HG02884 (cell line): ENCODE measurements around the gene CELA1.
"Not testable (repeated sequence)": the region's sequence is repeated elsewhere in the genome, so short reads cannot be mapped to it uniquely, and the experiment has no call there.

Experiments used
- ATAC-seq: cut with Tn5 transposase; IDR thresholded peaks from one replicate; pipeline ENCODE4 v1.9.1; 2021; ENCODE audit warnings: mild to moderate bottlenecking, moderate library complexity; ENCODE audit not compliant: unreplicated experiment

The CELA1 gene

GRCh38 chr12:51320695-51321320 lies 25.7 kb downstream of the CELA1 start:
- no peak for ATAC-seq

- ATAC-seq = no peak
Observed at GRCh38 chr12:51320311-51320694, 26.2 kb downstream of the CELA1 start.

DNA sequence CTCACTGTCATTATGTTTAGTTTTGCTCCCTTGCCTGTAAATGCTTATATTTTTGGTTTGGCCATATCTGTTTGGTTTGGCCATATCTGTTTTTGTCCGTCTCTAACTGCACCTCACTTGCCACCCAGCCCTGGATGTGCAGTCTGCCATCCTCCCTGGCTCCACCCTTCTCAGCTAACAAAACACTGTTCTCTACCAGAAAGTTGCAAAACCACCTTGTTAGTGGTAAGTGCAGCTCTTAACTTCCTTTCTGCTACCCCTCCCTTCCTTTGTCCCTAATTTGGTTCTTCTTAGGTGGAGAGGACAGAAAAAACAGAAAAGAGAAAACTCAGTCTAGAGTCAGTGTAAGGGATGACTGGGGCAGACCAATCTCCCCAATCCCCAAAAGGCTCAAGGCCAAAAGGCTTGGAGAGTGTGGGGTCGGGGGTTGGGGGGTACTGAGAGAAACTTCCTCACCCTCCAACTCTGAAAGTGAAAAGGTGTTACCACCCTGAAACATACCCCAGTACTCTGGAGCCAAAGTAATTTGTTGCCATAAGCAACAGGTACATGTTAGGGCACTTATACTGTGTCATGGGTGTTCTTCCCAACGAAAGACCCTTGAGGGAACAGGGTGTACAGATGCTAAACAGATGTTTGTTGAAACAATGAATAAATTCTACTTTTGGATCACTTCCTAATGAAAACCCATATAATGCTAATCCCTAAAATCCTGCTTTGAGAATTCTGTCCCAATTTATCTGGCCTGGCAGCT lies 27.5 kb downstream of the CELA1 start:
- no peak for ATAC-seq

DNA sequence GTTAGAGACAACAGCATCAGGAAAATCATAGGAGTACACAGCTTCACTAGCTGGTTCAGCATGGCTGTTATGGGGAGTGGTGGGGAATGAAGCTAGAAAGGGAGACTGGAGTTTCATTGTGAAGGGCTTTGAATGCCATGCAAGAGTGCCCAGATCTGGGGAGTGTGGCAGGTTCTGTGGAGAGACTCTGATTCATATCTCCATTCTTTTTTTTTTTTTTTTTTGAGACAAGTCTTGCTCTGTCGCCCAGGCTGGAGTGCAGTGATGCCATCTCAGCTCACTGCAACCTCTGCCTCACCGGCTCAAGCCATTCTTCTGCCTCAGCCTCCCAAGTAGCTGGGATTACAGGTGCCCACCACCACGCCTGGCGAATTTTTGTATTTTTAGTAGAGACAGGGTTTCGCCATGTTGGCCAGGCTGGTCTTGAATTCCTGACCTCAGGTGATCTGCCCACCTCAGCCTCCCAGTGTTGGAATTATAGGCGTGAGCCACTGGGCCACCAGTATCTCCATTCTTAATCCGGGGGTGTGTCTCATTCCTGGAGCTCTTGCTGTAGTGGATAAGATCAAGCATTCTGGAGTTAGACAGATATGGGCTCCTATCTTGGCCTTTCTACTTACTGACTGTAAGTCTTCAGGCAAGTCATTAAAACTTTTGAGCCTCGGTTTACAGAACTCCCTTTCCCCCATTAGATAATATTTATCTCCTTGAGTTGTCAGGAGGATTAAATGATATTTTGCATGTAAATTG lies 28.2 kb downstream of the CELA1 start:
- not testable (repeated sequence) for ATAC-seq

GRCh38 chr12:51311389-51311788 lies 35.1 kb downstream of the CELA1 start:
- no peak for ATAC-seq

GRCh38 chr12:51307655-51308593 lies 38.6 kb downstream of the CELA1 start:
- ATAC-seq = no peak

DNA sequence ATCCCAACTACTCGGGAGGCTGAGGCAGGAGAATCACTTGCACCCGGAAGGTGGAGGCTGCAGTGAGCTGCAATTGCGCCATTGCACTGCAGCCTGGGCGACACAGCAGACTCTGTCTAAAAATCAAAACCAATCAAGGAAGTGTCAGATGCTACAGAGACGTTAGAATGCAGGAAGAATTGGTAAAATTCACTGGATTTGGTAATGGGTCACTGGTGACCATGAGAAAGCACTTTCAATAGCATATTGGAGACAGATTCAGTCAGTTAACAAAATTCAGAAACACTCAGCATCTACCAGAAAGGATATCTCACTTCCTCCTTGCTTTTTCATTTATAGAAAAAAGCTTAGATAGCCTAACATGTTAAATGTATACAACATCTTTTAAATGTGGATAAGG lies 40.0 kb downstream of the CELA1 start:
- no peak for ATAC-seq

GRCh38 chr12:51300768-51301167 lies 45.7 kb downstream of the CELA1 start:
- not testable (repeated sequence) for ATAC-seq

- ATAC-seq = no peak
Observed at GRCh38 chr12:51295651-51296050, 50.8 kb downstream of the CELA1 start.

DNA sequence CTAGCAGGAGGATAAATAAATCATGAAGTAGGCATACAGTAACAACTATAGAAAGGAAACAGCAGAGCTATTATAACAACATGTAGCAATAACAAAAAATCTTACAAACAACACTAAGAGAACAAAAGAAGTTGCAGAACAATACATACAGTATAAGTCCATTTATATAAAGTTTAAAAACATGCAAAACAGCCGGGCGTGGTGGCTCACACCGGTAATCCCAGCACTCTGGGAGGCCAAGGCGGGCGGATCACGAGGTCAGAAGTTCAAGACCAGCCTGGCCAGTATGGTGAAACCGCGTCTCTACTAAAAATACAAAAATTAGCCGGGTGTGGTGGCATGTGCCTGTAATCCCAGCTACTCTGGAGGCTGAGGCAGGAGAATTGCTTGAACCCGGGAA lies 52.4 kb downstream of the CELA1 start:
- ATAC-seq = not testable (repeated sequence)

DNA sequence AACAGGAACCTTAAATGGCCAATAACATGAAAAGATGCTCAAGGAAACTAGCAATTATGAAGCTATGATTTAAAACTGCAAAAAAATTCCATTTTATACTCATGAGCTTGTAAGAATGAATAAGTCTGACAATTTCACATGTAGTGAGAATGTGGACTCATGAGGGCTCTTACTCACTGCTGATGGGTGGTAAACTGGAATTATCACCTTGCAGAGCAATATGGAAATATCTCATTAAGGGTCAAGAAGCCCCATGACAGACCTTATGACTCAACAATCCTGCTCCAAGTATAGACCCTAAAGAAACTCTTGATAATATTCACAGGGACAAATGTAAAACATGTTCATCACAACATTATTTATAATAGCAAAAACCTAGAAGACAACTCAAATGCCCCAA lies 52.8 kb downstream of the CELA1 start:
- no peak for ATAC-seq

GRCh38 chr12:51291603-51292513 lies 54.6 kb downstream of the CELA1 start:
- ATAC-seq = not testable (repeated sequence)

- ATAC-seq = no peak
Observed at GRCh38 chr12:51285843-51286242, 60.6 kb downstream of the CELA1 start.

- ATAC-seq = no peak
Observed at GRCh38 chr12:51281202-51281924, 65.1 kb downstream of the CELA1 start.
